Esophagus muscularis mucosa (tissue), 4 donors: ENCODE measurements around the gene DEFB125. TPM values are rescaled to one million over a fixed set of nuclear protein-coding genes. Genes with fewer than 3 reads are reported as not detected.

Source experiments
- DNase-seq: peaks from one replicate; pipeline ENCODE4 v3.0.0-alpha.2; 2017; ENCODE audit errors: extremely low spot score
- H3K27ac ChIP-seq, 4 donors: fragments of 200-600 bp; sonication (generic); replicated peaks in 1 of 4; 1 replicate in 3 of 4; 2 replicates in 1 of 4; pipeline ENCODE4 v1.5.1; 2016 to 2019; ENCODE audit warnings: mild to moderate bottlenecking in 1 of 4
- H3K27me3 ChIP-seq, 4 donors: fragments of 200-600 bp; sonication (generic); one replicate each; pipeline versions ENCODE4 v1.5.1 to v1.6.0; 2016 to 2019
- H3K36me3 ChIP-seq, 4 donors: fragments of 200-600 bp; sonication (generic); one replicate each; pipeline ENCODE4 v1.5.1; 2016 to 2019
- H3K4me1 ChIP-seq, 4 donors: fragments of 200-600 bp; sonication (generic); one replicate each; pipeline ENCODE4 v1.5.1; 2016 to 2019
- H3K4me3 ChIP-seq, 4 donors: fragments of 200-600 bp; sonication (generic); 1 replicate in 2 of 4; 2 replicates in 2 of 4; pipeline ENCODE4 v1.5.1; 2016 to 2019; ENCODE audit warnings: mild to moderate bottlenecking in 4 of 4, moderate library complexity in 1 of 4
- H3K9me3 ChIP-seq, 4 donors: fragments of 200-600 bp; sonication (generic); 1 replicate in 3 of 4; 2 replicates in 1 of 4; pipeline ENCODE4 v1.5.1; 2016 to 2019
- CTCF ChIP-seq, 3 experiments: fragments of 200-600 bp in 2 of 3; fragments of 450-650 bp in 1 of 3; sonication (generic) in 2 of 3; IDR thresholded peaks; one replicate each; pipeline ENCODE4 v1.5.1; 2017 to 2019; ENCODE audit warnings: antibody characterized with exemption in 3 of 3, mild to moderate bottlenecking in 2 of 3, moderate library complexity in 1 of 3
- EP300 ChIP-seq: sonication (generic); formaldehyde crosslinking; IDR thresholded peaks from one replicate; pipeline ENCODE4 v1.6.1; 2017; ENCODE audit warnings: antibody characterized with exemption
- POLR2A ChIP-seq: fragments of 450-650 bp; IDR thresholded peaks from one replicate; pipeline ENCODE4 v1.6.1; 2017; ENCODE audit warnings: antibody characterized with exemption, moderate library complexity, mild to moderate bottlenecking, low read depth
- POLR2AphosphoS5 ChIP-seq, 2 donors: sonication (generic); formaldehyde crosslinking; IDR thresholded peaks; one replicate each; pipeline ENCODE4 v1.6.1; 2017; ENCODE audit warnings: antibody characterized with exemption in 2 of 2
- WGBS: methylation state at CpG from one replicate; pipeline ENCODE4 v1.1.5; 2018; 5-methylcytosine and 5-hydroxymethylcytosine counted together
- intact Hi-C: fragments of 100-400 bp; cut with DNase I; formaldehyde crosslinking; loops from one replicate; pipeline ENCODE4 v1.15.1; 2023
- total RNA-seq, 4 donors: library from RNA; depleted of rRNA; stranded (reverse); fragments of >200 nt; gene quantifications; one replicate each; pipeline versions ENCODE4 v1.1.0 to v1.2.1, GENCODE V29; 2016

DEFB125 gene
- total RNA-seq, 4 donors from 2014 or later, result not detected

- intact Hi-C loops, result no loop called here
- no peaks in the 10 kb centered on the region for H3K9me3 ChIP-seq
- WGBS, result 81% methylated on average over 10 of the region's 11 CpGs
- TF ChIP-seq POLR2AphosphoS5 (IDR thresholded peaks at IDR 0.05) (no peak), POLR2A (no peak), CTCF (IDR thresholded peaks at IDR 0.05) (no peak), EP300 (no peak)
- H3K27me3 ChIP-seq, result peaks cover 0 to 13% (median 0%) of the 10 kb centered on the region in 4 donors
- H3K27ac ChIP-seq, result no peak overlapping the region
- H3K4me1 ChIP-seq, result no peaks in the 10 kb centered on the region
- DNase-seq, result no peak
- no peak overlapping the region for H3K4me3 ChIP-seq
- H3K36me3 ChIP-seq, result no peaks in the 10 kb centered on the region
Measured at GRCh38 chr20:137668-138490, 50.4 kb downstream of the DEFB125 start.

GRCh38 chr20:142290-142689 is 54.8 kb downstream of the DEFB125 start, which contains the start of gene DEFB126:
Gene DEFB126 (plus strand): TSS chr20:142590. CDS start chr20:142629, 39 bp downstream.
- no peak for TF ChIP-seq EP300
- no peak for TF ChIP-seq CTCF (IDR thresholded peaks at IDR 0.05)
- TF ChIP-seq POLR2AphosphoS5 (IDR thresholded peaks at IDR 0.05), result no peak
- TF ChIP-seq POLR2A, result no peak
- WGBS, result 55% methylated on average over 1 of the region's 1 CpG
- Histone ChIP-seq H3K36me3 (no peaks in the 10 kb centered on the region), H3K4me3 (no peak within 1 kb of the TSS), H3K4me1 (no peaks in the 10 kb centered on the region), H3K27ac (no peak within 1 kb of the TSS), H3K9me3 (no peaks in the 10 kb centered on the region), H3K27me3 (peaks cover 0 to 13% (median 0%) of the 10 kb centered on the region in 4 donors)
- no peak for DNase-seq
- intact Hi-C loops, result no loop called here

- no peaks in the 10 kb centered on the region for H3K4me1 ChIP-seq
- TF ChIP-seq EP300 (no peak), CTCF (IDR thresholded peaks at IDR 0.05) (no peak), POLR2A (no peak), POLR2AphosphoS5 (IDR thresholded peaks at IDR 0.05) (no peak)
- DNase-seq, result no peak
- peaks cover 0 to 5% (median 0%) of the 10 kb centered on the region in 4 donors for H3K27me3 ChIP-seq
- no peaks in the 10 kb centered on the region for H3K36me3 ChIP-seq
- no peak overlapping the region for H3K4me3 ChIP-seq
- intact Hi-C loops, result no loop called here
- no peaks in the 10 kb centered on the region for H3K9me3 ChIP-seq
- 55% methylated on average over 2 of the region's 2 CpGs for WGBS
- H3K27ac ChIP-seq, result no peak overlapping the region
Measured at GRCh38 chr20:145877-146276, 58.4 kb downstream of the DEFB125 start.

Other genes with a start within 250 kb of the DEFB125 start
- gene DEFB126, start 54.9 kb downstream of the DEFB125 start, total RNA-seq, result not detected
- not detected for gene DEFB127, start 69.8 kb downstream of the DEFB125 start, total RNA-seq
- not detected for gene DEFB128, start 102.0 kb downstream of the DEFB125 start, total RNA-seq
- gene DEFB129, start 139.6 kb downstream of the DEFB125 start, total RNA-seq, result not detected
- gene DEFB132, start 170.1 kb downstream of the DEFB125 start, total RNA-seq, result not detected
- gene C20orf96, start 203.1 kb downstream of the DEFB125 start, total RNA-seq, result 1 to 10 TPM; 1.7 to 2.6 (median 2.3) TPM
- 10 to 100 TPM; 13.3 to 29.9 (median 19.7) TPM for gene ZCCHC3, start 209.9 kb downstream of the DEFB125 start, total RNA-seq
- 10 to 100 TPM in 1 of 4 donors, 1 to 10 TPM in 3; 3.5 to 14.4 (median 7.2) TPM for gene SOX12, start 237.9 kb downstream of the DEFB125 start, total RNA-seq